T-helper 1 cell (primary cell): ENCODE measurements around the gene MACROD1.

Source experiments
- DNase-seq, 5 donors: peaks; one replicate each; pipeline ENCODE4 v3.0.0-alpha.2; 2012 to 2020

Gene MACROD1

GRCh38 chr11:64029773-64030172 is 136.1 kb downstream of the MACROD1 start:
- DNase-seq = no peak

DNA sequence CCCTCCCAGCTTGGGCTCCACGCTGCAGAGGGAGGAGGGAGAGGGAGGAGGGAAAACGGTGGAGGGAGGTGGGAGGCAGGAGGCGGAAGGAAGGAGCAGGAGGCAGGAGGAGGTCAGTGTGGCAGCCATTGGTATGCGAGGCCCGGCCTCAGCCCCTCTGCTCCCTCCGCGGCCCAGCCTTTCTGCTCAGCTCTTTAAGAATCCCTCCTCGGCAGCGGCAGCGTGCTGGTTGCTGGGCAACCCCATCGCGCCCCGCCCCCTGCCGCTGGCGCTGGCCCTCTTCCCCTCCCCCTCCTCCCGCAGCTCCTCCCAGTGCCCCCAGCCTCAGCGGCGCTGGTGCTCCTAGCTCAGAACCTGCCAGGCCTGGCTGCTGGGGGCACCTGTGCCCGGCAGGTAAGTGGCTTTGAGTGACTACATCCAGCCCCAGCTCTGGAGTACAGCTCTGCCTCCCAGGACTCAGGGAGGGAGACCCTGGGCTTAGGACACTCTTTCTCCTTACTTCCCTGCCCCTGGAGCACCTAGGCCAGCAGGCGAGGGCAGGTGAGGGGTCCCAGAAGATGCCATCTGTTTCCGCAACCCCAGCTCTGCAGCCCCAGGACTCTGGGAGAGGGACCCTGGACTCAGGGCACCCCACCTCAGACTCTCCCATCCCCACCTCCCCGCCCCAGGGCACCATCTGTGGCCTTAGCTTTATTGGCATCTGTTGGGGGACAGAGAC is 137.4 kb downstream of the MACROD1 start:
- DNase-seq = no peak

GRCh38 chr11:64027651-64028397 is 138.1 kb downstream of the MACROD1 start:
- DNase-seq = no peak

DNA sequence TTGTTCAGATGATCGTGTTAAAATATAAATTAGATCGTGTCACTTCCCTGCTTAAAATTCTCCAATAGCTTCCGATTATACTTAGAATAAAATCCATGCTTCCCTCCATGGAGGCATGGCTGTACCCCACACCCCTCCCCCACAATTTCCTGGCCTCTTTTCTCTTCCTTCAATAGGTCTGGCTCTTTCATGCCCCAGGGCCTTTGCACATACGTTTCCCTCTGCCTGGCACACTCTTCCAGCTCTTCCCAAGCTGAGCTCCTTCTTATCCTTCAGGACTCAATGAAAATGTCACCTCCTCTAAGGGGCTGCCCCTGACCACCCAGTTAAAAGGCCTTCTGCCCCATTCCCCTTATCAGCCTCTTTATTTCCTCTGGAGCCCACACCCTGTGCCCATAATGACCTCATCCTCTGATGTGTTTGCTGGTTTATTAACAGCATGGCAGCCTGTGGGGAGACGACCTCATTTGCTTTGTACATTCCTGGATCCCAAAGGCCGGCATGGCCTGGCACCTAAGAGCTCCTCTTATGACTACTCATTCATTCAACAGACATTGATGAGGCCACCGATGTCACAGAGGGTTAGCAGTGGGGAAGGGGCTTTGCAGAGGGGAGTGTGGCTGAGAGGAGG is 139.2 kb downstream of the MACROD1 start:
- no peak for DNase-seq

GRCh38 chr11:64025205-64025604 is 140.7 kb downstream of the MACROD1 start:
- DNase-seq = no peak

DNA sequence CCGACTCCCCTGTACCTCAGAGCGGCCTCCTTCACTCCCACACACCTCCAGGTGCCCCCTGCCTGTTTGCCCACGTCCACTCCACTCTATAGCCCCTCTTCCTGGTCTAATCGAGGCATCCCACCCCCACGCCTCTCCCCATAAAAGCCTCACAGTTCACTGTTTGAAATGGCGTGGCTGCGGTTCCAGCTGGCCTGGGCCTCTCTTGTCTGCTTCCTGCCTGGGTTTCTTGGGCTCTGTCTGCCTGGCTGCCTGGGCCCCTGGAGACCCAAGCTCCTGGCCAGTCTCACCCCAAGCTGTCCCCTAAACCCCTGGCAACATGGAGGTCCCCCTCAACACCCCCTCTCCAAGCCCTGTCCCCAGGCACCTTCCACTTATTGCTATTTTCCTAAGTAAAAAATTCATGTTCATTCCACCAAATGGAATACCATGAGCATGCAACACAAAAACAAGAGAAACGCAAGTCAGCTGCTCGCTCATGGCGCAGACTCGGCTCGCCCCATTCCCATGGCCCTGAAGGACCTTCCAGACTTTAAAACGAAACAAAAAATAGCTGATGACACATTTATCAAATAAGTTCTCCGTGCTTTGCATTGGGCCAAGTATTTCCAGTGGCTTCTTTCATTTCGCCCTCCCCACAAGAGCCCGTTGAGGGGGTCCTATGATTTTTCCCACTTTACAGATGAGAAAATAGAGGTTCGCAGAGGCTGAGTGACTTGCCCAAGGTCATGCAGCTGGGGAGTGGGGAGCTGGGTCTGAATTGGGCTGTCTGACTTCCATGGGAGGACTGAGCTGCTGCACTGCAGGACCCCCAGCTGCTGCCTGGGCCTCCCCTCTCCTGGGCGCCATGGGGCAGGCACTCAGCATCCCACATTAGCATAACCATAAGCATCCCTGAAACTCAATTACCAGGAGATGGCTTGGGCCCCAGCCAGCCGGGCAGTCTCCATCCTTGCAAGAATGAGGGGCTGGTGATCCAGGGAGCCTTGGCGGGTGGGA is 141.9 kb downstream of the MACROD1 start:
- no peak for DNase-seq

DNA sequence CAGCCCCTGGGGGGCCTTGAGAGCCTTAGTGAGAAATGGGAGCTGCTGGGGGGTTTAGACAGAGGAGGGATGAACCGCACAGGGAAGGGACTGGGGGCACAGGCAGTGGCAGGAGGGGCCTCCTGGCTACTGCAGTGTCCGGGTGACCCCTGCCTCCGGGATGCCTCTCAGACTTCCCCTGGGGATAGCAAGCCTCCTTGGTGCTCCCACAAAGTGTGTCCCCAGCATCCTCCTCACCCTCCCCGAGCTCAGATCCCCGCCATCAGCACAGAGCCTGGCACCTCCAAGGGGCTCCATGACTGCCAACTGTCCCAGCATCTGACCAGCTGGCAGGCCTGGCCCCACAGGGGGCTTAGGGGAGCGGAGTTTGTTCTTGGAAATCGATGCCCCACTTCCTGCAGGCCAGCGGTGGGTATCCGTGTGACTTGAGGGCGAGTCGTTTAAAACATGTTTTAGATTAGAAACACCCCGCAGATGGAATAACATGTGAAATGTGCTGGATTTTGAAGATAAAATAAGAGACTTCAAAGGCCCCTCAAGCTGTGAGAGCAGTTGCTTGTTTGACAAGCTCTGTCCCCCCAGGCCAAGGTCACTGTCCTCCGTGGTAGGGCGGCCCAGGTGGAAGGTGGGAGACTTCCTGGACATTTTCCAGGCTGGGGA is 143.7 kb downstream of the MACROD1 start:
- DNase-seq = no peak

DNA sequence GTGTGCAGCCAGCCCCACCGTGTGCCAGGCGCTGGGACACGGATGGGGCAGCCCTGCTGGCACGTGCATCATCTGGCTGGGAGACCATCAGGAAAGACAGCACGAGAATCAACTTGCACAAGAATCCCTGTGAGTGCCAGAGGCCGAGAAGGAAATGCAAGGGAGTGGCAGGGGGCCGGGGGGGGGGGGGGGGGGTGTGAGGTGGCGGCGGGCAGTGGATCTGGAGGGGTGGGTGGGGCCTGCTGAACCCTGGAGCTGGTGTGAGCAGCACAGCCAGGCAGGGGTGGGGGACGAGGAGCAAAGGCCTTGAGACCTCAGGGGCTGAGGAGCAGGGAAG is 144.2 kb downstream of the MACROD1 start:
- no peak for DNase-seq

DNA sequence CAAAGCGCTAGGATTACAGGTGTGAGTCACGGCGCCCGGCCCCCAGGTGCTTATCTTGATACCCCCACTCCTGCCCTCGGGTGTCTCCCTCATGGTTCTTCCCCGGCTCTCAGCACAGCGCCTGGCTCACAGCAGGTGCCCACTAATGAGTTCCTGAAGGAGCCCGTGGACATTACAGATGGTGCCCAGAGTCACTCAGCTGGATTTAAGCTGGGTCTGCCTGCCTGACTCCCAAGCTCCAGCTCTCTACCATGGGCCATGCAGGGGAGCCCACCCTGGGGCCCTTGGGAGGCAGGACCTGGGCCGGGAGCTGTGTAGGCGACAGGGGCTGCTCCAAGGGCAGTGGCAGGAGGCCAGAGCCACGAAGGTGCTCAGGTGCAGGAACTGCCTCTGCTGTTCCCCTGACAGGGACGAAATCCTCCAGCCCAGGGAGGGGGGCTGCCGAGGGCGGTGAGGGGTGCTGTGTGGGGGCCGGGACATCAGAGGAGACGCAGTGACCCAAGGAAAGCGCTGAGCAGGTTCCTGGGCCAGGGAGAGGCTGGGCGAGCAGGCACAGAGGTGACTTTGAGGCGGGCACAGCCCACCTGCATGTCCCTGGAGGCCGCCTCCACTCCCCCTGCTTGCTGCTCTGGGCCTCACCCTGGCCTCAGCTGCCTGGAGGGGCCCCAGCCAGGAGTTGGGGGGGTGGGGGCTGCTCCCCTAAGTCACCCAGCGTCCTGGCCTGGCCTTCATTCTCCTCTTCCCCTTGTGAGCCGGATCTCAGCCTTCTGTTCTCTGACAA is 144.7 kb downstream of the MACROD1 start:
- DNase-seq = no peak

GRCh38 chr11:64019106-64020037 is 146.5 kb downstream of the MACROD1 start:
- no peak for DNase-seq

- no peak for DNase-seq
Observed at GRCh38 chr11:64018310-64018709, 147.6 kb downstream of the MACROD1 start.

GRCh38 chr11:64017945-64018224 is 148.0 kb downstream of the MACROD1 start:
- no peak for DNase-seq

DNA sequence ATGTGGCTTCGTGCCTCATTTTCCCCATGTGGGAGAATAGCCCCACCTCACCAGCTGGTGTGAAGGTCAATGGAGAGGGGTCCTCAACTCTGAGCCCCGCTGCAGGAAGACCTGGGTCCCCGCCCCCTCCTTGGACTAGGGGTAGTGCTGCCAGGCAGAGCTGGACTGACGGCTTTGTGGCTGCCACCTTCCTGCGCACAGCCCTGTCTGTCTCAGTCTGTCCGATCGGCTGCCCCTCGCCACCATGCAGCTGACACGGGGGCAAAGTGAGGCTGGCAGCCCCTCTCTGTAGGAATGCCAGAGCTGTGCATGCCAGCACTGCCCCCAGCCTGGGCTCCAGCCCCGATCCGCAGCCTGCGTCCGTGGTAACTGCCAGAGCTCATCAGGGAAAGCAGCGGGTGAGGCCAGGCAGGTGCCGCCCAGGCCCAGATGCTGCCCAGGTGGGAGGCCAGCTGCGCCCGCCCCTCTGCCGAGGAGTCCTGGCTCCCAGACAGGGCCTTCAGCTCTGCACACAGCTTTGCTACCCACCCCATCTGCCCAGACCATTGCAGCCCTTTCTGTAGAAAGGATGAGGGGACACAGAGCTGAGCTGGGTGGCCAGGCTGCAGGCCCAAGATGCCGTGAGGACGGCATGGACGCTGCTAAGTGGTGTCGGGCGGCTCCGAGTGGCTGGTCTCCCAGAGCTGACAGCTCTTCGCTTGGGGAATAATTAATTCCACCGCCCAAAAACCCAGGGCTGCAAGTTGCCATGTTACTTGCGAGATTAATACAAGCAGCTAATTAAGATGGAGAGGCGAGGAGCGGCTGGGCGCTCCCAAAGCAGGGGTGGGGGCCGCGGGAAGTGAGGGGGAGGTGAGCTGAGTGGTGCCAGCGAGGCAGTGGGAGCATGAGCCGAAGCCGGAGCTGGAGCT is 149.7 kb downstream of the MACROD1 start:
- DNase-seq = no peak

DNA sequence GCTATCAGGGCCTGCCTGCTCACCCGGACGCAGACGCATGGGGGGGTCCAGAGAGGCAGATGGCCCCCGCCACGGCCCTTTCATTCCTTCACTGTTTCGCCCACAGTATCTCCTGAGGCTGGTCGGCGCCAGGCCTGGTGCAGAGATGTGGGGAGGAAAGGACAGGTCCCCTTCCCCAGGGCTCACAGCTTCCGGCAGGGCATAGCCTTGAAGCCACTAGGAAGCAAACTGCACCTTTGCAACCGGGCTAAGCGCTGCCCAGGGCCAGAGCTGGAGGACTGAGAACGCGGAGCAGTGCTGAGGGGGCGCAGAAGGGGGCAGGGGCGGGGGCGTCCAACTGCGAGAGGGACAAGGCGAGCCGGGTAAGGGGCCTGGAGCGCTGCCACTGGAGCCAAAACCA is 150.4 kb downstream of the MACROD1 start:
- no peak for DNase-seq

DNA sequence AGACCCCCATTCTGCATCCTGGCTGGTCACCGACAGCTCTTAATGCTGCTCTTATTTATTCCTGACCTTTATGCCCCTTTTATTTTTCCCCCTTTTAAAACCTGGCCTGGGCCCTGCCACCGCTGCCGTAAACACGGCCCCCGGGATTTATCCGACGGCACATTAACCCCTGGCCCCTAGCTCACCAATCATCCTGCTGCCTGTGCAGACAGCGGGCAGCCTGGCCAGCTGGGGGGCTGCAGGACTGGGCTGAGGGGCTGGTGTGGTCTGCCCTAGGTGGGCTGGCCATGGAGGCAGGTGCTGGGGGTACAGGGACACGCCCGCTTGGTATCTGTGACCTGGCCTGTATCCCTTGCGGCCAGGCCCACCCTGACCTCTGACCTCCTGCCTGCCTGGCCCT is 151.6 kb downstream of the MACROD1 start:
- DNase-seq = no peak

GRCh38 chr11:64013141-64013896 is 152.6 kb downstream of the MACROD1 start:
- no peak for DNase-seq

GRCh38 chr11:64011371-64011770 is 154.5 kb downstream of the MACROD1 start:
- DNase-seq = no peak

DNA sequence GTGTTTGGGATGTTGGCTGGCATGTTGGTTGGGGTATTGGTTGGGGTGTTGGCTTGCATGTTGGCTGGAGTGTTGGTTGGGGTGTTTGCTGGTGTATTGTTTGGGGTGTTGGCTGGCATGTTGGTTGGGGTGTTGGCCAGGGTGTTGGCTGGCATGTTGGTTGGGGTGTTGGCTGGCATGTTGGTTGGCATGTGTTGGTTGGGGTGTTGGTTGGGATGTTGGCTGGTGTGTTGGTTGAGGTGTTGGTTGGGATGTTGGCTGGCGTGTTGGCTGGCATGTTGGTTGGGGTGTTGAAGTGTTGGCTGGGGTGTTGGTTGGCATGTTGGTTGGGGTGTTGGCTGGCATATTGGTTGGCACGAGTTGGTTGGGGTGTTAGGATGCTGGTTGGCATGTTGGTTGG is 155.1 kb downstream of the MACROD1 start:
- DNase-seq = no peak

- no peak for DNase-seq
Observed at GRCh38 chr11:64009710-64010109, 156.2 kb downstream of the MACROD1 start.
